NCI-H187 (cell line): Measurements from ENCODE around the gene RABAC1.

Experiments
- DNase-seq, 2 experiments: peaks; one replicate each; lab custom pipeline; 2025; lab: John Stamatoyannopoulos, UW

RABAC1 gene

DNA sequence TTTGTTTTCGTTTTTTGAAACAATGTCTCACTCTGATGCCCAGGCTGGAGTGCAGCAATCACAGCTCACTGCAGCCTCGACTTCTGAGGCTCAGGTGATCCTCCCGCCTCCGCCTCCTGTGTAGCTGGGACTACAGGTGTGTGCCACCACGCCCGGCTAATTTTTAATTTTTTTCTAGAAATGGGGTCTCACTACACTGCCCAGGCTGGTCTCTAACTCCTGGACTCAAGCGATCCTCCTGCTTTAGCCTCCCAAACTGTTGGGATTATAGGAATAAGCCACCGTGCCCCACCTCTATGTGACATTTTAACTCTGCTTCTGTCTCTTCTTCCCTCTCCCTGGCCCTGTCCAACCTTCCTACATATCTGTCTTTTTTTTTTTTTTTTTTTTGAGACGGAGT, 29.8 kb upstream of the RABAC1 start:
- DNase-seq = no peak

DNA sequence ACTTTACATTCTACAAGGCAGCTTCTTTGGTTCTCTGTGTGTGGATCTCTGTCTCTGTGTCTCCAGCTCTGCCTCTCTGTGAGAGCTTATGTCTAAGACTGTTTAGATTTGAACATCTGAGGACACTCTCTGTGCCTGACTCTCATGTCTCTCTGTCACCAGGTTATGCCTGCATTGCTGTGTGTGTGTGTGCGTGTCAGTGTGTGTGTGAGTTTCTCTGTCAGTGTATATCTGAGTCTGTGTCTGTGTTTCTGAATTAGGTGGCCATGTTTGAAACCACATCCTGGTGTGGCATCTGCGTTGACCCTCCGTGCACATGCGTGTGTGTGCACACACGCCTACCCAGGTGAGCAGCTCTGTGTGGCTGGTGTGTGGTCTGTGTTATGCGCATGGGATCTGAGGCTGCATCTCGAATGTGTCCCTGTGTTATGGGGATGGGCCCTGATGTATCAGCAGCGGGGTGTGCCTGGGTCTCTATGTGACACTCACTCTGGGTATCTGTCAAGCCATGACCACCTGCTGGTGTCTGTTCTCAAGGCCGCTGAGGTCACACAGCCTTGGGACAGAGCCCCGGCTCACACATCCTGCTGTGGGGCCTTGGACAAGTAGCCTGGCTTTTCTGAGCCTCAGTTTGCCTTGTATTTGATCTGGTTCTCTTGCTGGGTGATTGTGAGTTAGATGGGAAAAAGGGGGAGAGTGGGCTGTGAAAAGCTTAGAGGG, 28.2 kb upstream of the RABAC1 start:
- DNase-seq = no peak

GRCh38 chr19:41984961-41985360, 25.8 kb upstream of the RABAC1 start:
- no peak for DNase-seq

DNA sequence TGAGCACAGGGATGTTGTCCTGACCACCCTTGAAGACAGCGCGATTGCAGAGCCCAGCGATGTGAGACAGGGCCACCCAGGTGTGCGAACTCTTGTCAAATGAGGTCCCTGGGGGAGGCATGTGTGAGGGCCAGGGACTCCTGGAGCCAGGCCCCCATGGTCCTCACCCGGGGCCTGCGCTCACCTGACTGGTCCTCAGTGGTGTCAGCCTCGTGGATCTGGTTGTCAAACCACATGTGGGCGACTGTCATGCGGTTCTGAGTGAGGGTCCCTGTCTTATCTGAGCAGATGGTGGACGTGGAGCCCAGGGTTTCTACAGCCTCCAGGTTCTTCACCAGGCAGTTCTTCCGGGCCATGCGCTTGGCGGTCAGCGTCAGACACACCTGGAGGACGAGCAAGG, 22.6 kb upstream of the RABAC1 start:
- no peak for DNase-seq

DNA sequence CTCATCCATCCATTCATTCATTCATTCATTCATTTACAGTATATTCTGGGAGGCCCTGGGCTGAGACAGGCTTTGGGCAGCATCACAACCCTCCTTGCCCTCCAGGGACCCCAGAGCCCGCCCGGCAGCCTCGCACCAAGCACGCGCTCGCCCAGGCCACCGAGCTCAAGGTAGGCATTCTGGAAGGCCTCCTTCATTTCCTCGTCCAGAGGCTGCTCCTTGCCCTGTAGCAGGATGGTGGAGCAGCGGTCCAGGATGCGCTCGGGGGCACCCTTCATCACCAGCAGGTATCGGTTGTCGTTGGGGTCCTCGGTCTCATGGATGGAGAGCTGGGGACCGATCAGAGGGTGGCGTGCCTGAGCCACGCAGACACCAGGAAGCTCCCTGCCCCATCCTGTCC, 19.3 kb upstream of the RABAC1 start:
- no peak for DNase-seq

DNA sequence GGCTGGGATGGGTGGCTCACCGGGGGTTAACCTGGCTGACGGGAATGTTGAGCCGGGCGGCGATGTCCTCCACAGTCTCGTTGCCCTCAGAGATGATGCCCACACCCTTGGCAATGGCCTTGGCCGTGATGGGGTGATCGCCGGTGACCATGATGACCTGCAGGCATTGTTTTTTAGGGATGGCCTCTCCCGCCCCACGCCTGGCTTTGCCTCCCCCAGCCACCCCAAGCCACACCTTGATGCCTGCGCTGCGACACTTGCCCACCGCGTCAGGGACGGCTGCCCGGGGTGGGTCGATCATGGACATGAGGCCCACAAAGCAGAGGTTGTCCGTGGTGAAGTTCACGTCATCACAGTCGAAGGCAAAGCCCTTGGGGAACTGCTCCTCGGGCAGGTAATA, 18.8 kb upstream of the RABAC1 start:
- no peak for DNase-seq

DNA sequence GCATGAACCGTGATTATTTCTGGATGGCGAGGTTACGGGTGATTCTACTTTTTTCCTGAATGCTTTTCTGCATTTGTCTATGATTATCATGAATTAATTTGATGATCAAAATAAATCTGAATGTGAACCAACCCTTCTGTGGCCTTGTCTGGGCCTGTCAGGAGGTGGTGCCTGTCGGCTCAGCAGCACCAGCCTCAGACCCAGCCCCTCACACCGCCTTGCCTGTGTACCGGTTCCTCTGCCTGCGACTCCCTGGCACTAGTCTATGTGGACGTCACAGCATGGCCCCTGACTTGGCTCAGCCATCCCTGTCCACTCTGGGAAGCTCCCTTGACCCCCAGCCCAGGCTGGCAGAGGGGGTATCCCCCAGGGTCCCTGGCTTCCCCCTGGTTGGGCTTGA, 15.5 kb upstream of the RABAC1 start:
- DNase-seq = no peak

DNA sequence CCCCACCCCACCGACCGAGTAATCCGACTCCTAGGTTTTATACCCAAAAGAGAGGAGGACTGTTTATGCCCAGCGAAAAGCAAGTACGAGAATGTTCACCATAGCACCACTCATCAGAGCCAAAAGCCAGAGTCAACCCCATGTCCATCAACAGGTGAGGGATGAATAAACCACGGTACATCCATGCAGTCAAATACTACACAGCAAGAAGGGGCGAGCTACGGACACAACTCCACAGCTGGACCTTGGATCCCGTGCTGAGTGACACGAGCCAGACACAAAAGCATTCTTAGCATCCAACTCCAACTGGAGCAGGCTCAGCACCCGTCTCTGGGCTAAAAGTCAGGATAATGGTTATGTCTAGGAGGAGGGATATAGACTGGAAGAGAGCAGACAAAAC, 12.2 kb upstream of the RABAC1 start:
- no peak for DNase-seq

GRCh38 chr19:41969772-41970458, 10.8 kb upstream of the RABAC1 start:
- DNase-seq = no peak

DNA sequence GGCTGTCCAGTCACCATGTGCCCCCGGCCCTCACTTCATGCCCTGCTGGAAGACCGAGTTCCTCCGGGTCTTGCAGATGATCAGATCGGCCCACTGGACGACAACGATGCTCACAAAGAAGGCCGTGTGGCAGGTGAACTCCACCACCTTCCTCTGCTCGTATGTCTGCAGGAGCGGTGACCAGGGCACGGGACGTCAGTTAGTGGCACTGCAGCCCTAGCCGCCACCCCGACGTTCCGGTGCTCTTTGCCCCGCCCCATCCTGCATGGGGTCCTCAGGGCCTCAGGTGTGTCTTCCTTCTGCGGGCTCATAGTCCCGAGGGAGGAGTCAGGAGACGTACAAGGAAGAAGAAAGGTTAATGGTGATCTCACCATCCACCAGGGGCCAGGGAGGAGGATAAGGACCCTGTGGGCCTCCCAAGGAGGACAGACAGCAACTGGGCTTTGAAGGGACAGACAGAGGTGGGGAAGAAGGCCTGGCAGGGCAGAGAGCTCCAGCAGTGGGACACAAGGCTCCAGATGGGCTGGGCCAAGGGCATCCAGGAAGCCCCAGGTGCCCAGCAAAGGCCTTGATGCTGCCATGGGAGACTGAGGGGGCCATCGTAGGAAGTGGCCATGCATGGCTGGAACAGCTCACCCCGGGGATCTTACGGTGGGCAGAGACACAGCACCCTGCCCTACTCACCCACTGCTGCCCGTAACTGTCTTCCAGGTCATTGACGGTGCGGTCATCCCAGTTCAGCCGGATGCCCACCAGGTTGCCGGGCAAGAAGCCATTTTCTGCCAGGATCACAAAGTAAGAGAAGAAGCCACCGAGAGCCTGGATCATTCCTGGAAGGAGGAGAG, 9.9 kb upstream of the RABAC1 start:
- no peak for DNase-seq

DNA sequence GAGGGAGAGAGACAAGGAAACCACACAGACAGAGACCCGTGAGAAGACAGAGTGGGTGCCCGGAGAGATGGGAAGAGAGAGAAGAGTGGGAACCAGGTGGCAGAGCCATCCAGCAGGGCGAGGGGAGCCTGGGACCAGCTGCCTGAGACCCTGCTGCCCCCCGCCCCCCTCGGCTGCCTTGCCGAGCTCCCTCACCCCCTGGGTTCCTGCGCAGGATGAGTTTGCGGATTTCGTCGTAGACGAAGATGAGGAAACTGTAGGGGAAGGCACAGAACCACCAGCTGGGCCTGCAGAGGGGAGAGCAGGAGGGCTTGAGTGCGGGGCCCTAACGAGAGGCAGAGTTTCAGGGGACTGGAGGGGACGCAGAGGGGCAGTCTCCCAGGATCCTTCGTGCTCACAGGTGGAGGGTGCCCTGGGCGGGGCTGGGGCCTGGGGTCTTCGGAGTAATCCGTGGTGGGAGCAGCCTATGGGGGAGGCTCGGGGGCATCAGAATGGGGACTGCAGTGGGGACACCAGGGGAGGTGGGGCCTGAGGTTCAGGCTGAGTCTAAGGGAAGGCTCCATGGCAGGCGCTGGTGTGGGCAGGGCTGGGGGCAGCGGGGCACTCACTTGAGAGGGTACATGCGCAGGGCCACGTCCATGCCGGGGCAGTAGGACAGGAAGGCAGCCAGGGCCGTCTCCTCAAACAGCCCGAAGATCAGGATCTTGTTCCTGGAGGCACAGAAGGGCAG, 8.1 kb upstream of the RABAC1 start:
- no peak for DNase-seq

DNA sequence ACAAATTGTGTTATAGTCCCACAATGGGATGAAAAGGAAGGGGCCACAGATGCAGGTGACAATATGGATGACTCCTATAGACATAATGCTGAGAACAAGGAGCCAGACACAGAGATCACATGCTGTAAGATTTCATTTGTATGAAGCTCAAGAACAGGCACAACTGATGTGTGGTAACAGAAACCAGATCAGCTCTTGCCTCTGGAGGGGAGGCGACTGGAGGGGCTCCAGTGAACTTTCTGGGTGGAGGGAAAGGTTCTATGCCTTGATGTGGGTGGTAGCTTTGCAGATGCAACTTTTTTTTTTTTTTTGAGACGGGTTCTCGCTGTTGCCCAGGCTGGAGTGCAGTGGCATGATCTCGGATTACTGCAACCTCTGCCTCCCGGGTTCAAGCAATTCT, 6.0 kb upstream of the RABAC1 start:
- DNase-seq = no peak

- DNase-seq = no peak
Measured at GRCh38 chr19:41960973-41961372, 1.9 kb upstream of the RABAC1 start.

GRCh38 chr19:41958367-41959055, 610 bp downstream of the RABAC1 start:
- DNase-seq = peak; percentile 83

DNA sequence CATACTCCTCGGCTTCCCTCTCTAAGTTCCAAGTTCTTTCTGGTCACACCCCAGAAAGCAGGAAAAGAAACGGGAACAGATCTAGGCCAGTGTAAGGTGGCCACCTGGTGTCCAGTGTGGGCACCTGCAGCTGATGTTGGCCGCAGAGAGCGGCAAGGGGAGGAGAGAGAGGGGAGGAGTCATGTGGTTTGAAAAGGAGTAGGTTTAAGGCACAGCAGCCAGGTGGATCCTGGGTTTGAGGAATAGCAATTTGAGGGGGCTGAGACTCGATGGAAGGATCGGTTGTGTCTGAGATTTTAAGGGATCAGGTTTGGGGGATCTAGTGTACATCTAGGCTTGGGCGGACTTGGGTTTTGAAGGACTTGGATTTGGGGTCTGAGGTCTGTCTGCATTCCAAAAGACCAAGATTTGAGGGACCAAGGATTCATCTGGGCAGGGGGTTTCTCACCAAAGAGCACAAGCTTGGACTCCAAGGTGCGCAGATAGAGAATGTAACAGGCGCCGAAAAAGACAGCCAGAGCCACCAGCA, 1.2 kb downstream of the RABAC1 start:
- DNase-seq = peak; percentile 54 to 71

DNA sequence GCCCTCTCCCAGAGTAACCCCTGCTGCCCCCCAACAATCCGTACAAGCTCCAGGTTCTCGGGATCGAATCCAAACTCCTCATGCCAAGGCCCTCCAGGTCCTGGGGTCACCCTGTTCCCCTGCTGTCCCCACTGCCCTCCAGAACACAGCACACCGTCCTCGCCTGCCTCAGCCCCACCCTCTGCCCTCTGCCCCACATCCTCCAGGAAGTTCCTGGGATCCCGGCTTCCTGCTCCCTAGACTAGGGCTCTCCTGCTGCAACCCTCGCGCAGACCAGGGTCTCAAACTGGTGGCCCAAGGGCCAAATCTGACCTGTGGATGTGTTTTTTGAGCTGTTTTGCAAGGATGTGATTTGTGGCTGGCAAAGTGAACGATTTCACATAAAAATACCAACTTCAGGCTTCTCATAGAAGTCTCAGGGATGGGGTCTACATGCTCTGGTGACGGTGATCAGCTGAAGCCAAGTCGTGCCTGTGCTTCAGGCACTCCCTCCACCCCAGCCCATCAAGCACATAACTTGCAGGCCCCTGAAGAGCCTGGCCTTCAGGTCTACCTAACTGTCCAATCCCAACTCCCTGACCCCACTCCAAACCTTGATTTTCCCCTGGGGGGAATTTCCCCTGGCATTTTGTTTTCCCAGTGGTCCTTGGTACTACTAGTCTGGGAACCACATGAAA, 1.8 kb downstream of the RABAC1 start:
- no peak for DNase-seq

GRCh38 chr19:41956621-41957020, 2.5 kb downstream of the RABAC1 start:
- DNase-seq = no peak

GRCh38 chr19:41955521-41955920, 3.6 kb downstream of the RABAC1 start:
- no peak for DNase-seq

GRCh38 chr19:41951686-41952172, 7.4 kb downstream of the RABAC1 start:
- peak; percentile 61 to 85 for DNase-seq

DNA sequence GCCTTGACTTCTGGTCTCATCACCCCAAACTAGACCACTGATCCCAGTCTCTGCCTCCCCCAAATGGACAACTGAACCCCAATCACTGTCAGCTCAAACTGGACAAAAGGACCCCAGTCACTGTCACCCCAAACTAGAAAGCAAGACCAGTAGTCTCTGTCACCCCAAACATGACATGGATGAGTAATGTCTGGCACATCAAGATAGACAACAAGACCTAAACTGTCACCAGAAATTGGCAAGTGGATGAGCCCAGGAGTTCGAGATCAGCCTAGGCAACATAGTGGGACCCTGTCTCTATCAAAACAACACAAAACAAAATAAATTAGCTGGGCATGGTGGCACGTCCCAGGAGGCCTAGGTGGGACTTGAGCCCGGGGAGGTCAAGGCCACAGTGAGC, 12.0 kb downstream of the RABAC1 start:
- DNase-seq = no peak
